KMS-11 (cell line): ENCODE measurements around the gene PDHB.
A peak's percentile ranks its signal among the peaks of the same experiment; 100 is the strongest.

ENCODE experiments used
- H2AFZ ChIP-seq: fragments of 200-600 bp; sonication (generic); 2 replicates; pipeline ENCODE4 v1.6.1; 2016; ENCODE audit warnings: antibody characterized with exemption, mixed run types, low read depth
- H3K27ac ChIP-seq: fragments of 200-600 bp; sonication (generic); 2 replicates; pipeline ENCODE4 v1.6.1; 2016; ENCODE audit warnings: mild to moderate bottlenecking, mixed run types
- H3K27me3 ChIP-seq: fragments of 200-600 bp; sonication (generic); 2 replicates; pipeline ENCODE4 v1.6.1; 2017; ENCODE audit warnings: mild to moderate bottlenecking, low read depth, mixed run types, moderate library complexity; ENCODE audit not compliant: insufficient read depth
- H3K36me3 ChIP-seq: fragments of 200-600 bp; sonication (generic); 2 replicates; pipeline ENCODE4 v1.6.1; 2017; ENCODE audit warnings: mild to moderate bottlenecking, mixed run types; ENCODE audit not compliant: insufficient read depth
- H3K4me1 ChIP-seq: fragments of 200-600 bp; sonication (generic); 2 replicates; pipeline ENCODE4 v1.6.1; 2016; ENCODE audit warnings: mild to moderate bottlenecking, low read depth, mixed run types; ENCODE audit not compliant: poor library complexity, severe bottlenecking
- H3K4me2 ChIP-seq: fragments of 200-600 bp; sonication (generic); 2 replicates; pipeline ENCODE4 v1.7.0; 2016; ENCODE audit warnings: mild to moderate bottlenecking, mixed run types
- H3K4me3 ChIP-seq: fragments of 200-600 bp; sonication (generic); IDR thresholded peaks from 2 replicates; pipeline ENCODE4 v1.6.1; 2017; ENCODE audit warnings: low read depth, low read length, mixed read lengths; ENCODE audit not compliant: insufficient read depth
- H3K79me2 ChIP-seq: fragments of 200-600 bp; sonication (generic); 2 replicates; pipeline ENCODE4 v1.6.1; 2016; ENCODE audit warnings: low read depth, mixed run types; ENCODE audit not compliant: insufficient read depth
- H3K9ac ChIP-seq: fragments of 200-600 bp; sonication (generic); 2 replicates; pipeline ENCODE4 v1.6.1; 2016; ENCODE audit warnings: mild to moderate bottlenecking, mixed run types
- H4K20me1 ChIP-seq: fragments of 200-600 bp; sonication (generic); 2 replicates; pipeline ENCODE4 v1.6.1; 2016; ENCODE audit warnings: mild to moderate bottlenecking, mixed run types; ENCODE audit not compliant: insufficient read depth
- CTCF ChIP-seq: fragments of 200-600 bp; sonication (generic); conservative IDR thresholded peaks from 2 replicates; pipeline ENCODE4 v1.6.1; 2017; ENCODE audit warnings: low read depth, mild to moderate bottlenecking, antibody characterized with exemption, low read length, moderate library complexity, mixed read lengths

Gene PDHB

DNA sequence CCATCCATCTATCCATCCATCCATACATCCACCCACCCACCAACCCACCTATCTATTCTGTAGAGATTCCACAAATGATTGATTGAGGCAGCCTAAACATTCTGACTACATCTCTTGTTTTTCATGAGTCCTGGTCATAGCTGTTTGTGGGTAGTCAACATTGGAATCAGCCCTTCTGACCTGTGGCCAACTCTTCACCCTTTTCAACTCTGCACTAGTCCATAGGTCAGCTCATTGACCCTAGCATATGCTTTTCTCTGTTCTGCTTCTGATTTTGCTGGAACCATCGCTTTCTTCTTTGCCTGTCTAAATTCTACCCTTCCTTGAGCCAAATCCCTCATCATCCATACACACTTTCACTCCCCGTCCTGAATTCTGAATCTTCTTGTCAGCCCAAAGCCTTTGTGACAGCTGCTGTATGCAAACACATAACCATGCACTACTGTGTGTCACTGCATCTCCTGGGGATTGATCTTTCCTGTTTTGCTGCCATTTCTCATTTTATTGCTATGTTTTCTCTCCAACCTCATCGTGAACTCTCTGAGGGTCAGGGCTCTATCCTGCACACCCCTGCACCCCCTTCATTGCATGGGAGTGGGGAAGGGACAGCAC is 41.4 kb upstream of the PDHB start:
- Histone ChIP-seq H2AFZ (no peak overlapping the region), H3K36me3 (no peaks in the 10 kb centered on the region), H3K27me3 (no peaks in the 10 kb centered on the region), H3K27ac (no peak overlapping the region), H4K20me1 (no peaks in the 10 kb centered on the region), H3K4me2 (no peak overlapping the region), H3K4me1 (peaks cover 40% of the 10 kb centered on the region), H3K9ac (no peak overlapping the region), H3K4me3 (no peak overlapping the region), H3K79me2 (no peaks in the 10 kb centered on the region)
- TF ChIP-seq CTCF = no peak

GRCh38 chr3:58474348-58474911 is 40.8 kb upstream of the PDHB start:
- Histone ChIP-seq H2AFZ (no peak overlapping the region), H3K4me1 (peaks cover 43% of the 10 kb centered on the region), H3K4me2 (no peak overlapping the region), H3K9ac (no peak overlapping the region), H3K27me3 (no peaks in the 10 kb centered on the region), H3K36me3 (no peaks in the 10 kb centered on the region), H4K20me1 (no peaks in the 10 kb centered on the region), H3K4me3 (no peak overlapping the region), H3K79me2 (no peaks in the 10 kb centered on the region), H3K27ac (no peak overlapping the region)
- TF ChIP-seq CTCF = no peak

- Histone ChIP-seq H3K4me3 (no peak overlapping the region), H3K79me2 (no peaks in the 10 kb centered on the region), H4K20me1 (no peaks in the 10 kb centered on the region), H2AFZ (no peak overlapping the region), H3K4me1 (peaks cover 43% of the 10 kb centered on the region), H3K27me3 (no peaks in the 10 kb centered on the region), H3K9ac (no peak overlapping the region), H3K36me3 (no peaks in the 10 kb centered on the region), H3K27ac (no peak overlapping the region), H3K4me2 (no peak overlapping the region)
- TF ChIP-seq CTCF = no peak
These were observed 39.6 kb upstream of the PDHB start for GRCh38 chr3:58473275-58473674.

DNA sequence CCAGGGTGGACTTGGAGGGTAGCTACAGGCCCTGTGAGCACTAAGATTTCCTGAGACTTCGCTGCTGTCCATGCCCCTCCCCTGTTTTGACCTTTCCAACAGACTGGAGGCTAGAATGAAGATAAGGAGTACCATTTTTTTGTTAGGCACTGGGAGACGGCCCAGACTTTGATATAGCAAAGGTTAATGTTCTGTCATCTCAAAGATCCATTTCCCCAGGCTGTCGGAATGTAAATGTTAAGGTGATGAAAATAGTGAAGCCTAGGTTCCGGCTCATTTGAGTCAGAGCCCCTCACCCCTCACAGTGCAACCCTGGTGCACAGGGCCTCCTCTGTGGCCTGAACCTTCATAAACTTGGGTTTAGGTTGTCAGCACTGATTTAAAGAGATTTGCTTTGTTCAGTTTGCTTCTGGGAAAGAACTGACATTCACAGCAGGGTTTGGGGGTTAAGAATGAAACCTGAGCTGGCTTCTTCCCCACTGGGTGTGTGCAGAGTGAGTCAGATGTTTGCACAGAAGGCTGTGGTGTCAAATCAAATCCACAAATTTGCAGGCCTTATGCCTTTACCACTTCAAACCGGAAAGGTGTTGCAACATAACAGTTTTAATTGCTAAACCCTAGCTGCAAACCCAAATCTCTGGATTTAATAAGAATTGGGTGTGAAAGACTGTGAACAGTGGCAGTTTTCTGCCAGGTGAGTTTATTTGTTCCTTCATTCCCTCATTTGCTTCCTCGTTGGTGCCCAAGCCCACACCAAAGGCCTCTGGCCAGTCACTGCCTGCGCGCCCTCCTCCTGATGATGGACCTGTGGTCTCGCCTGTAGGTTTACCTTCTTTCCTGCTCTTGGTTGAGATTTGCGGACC is 37.6 kb upstream of the PDHB start:
- no peaks in the 10 kb centered on the region for H3K79me2 ChIP-seq
- H3K36me3 ChIP-seq = no peaks in the 10 kb centered on the region
- H2AFZ ChIP-seq = peak overlapping the region; percentile 88
- no peaks in the 10 kb centered on the region for H4K20me1 ChIP-seq
- H3K4me1 ChIP-seq = peaks cover 43% of the 10 kb centered on the region
- H3K4me2 ChIP-seq = peak overlapping the region; percentile 82
- H3K27ac ChIP-seq = peak overlapping the region; percentile 90
- no peaks in the 10 kb centered on the region for H3K27me3 ChIP-seq
- no peak for TF ChIP-seq CTCF
- peak overlapping the region; percentile 42; the same call in 1 of the 2 replicates for H3K9ac ChIP-seq
- H3K4me3 ChIP-seq = peak overlapping the region; percentile 30
